H9 (cell line): ENCODE results near the gene PNRC1. TPM values are rescaled to one million over a fixed set of nuclear protein-coding genes. Genes with fewer than 3 reads are reported as not detected.

Source experiments
- DNase-seq: peaks from one replicate; pipeline ENCODE4 v3.0.0-alpha.2; 2017
- H2AFZ ChIP-seq: one replicate; pipeline ENCODE4 v1.6.1; 2013; ENCODE audit warnings: mild to moderate bottlenecking, low read length, control low read depth, moderate library complexity
- H2AK5ac ChIP-seq: 2 replicates; pipeline ENCODE4 v1.6.1; 2013; ENCODE audit warnings: low read length, control low read depth, mixed read lengths; ENCODE audit not compliant: insufficient read length
- H2BK120ac ChIP-seq: one replicate; pipeline ENCODE4 v1.6.1; 2013; ENCODE audit warnings: low read depth, mild to moderate bottlenecking, low read length, control low read depth, inconsistent platforms; ENCODE audit not compliant: poor library complexity, severe bottlenecking
- H2BK12ac ChIP-seq: 2 replicates; pipeline ENCODE4 v1.6.1; 2013; ENCODE audit warnings: low read length, control low read depth, mixed read lengths, low read depth; ENCODE audit not compliant: insufficient read length
- H2BK15ac ChIP-seq: 2 replicates; pipeline ENCODE4 v1.6.1; 2013; ENCODE audit warnings: low read depth, low read length, control low read depth
- H2BK20ac ChIP-seq: one replicate; pipeline ENCODE4 v1.6.1; 2013; ENCODE audit warnings: low read depth, mild to moderate bottlenecking, low read length, control low read depth, inconsistent platforms; ENCODE audit not compliant: poor library complexity, severe bottlenecking
- H2BK5ac ChIP-seq: 2 replicates; pipeline ENCODE4 v1.6.1; 2013; ENCODE audit warnings: low read length, control low read depth, mixed read lengths; ENCODE audit not compliant: insufficient read length
- H3K14ac ChIP-seq: 2 replicates; pipeline ENCODE4 v1.6.1; 2013; ENCODE audit warnings: low read length, control low read depth; ENCODE audit not compliant: insufficient read depth
- H3K18ac ChIP-seq: 2 replicates; pipeline ENCODE4 v1.6.1; 2013; ENCODE audit warnings: low read depth, mild to moderate bottlenecking, mixed read lengths, low read length, control low read depth; ENCODE audit not compliant: insufficient read length
- H3K23ac ChIP-seq: 2 replicates; pipeline ENCODE4 v1.6.1; 2013; ENCODE audit warnings: low read length, control low read depth, mixed read lengths, low read depth; ENCODE audit not compliant: insufficient read length
- H3K23me2 ChIP-seq: 2 replicates; pipeline ENCODE4 v1.6.1; 2013; ENCODE audit warnings: low read depth, mild to moderate bottlenecking, mixed read lengths, low read length, control low read depth; ENCODE audit not compliant: insufficient read length, poor library complexity, severe bottlenecking
- H3K27ac ChIP-seq: 2 replicates; pipeline ENCODE4 v1.5.1; 2013; ENCODE audit warnings: low read length, control low read depth, mixed read lengths, low read depth; ENCODE audit not compliant: insufficient read length
- H3K27me3 ChIP-seq: 2 replicates; pipeline ENCODE4 v1.6.1; 2013; ENCODE audit warnings: low read length, control low read depth, inconsistent platforms; ENCODE audit not compliant: insufficient read depth
- H3K4ac ChIP-seq: 2 replicates; pipeline ENCODE4 v1.6.1; 2013; ENCODE audit warnings: low read depth, mild to moderate bottlenecking, control low read depth, inconsistent platforms, low read length, moderate library complexity
- H3K4me1 ChIP-seq: 2 replicates; pipeline ENCODE4 v1.6.1; 2013; ENCODE audit warnings: low read length, control low read depth, inconsistent platforms; ENCODE audit not compliant: insufficient read depth
- H3K4me2 ChIP-seq: 2 replicates; pipeline ENCODE4 v1.6.1; 2013; ENCODE audit warnings: low read length, control low read depth, mixed read lengths; ENCODE audit not compliant: insufficient read length, insufficient read depth
- H3K56ac ChIP-seq: 2 replicates; pipeline ENCODE4 v1.6.1; 2013; ENCODE audit warnings: low read depth, mild to moderate bottlenecking, mixed read lengths, low read length, control low read depth; ENCODE audit not compliant: insufficient read length
- H3K79me1 ChIP-seq: 2 replicates; pipeline ENCODE4 v1.6.1; 2013; ENCODE audit warnings: low read depth, mild to moderate bottlenecking, moderate library complexity, low read length, control low read depth, inconsistent platforms; ENCODE audit not compliant: insufficient read depth, poor library complexity, severe bottlenecking
- H3K79me2 ChIP-seq: 2 replicates; pipeline ENCODE4 v1.6.1; 2013; ENCODE audit warnings: low read length, control low read depth, inconsistent platforms; ENCODE audit not compliant: insufficient read depth
- H3K9ac ChIP-seq: 2 replicates; pipeline ENCODE4 v1.6.1; 2013; ENCODE audit warnings: low read length, control low read depth, mixed read lengths; ENCODE audit not compliant: insufficient read length; ENCODE audit errors: extremely low read depth
- H3K9me3 ChIP-seq: one replicate; pipeline ENCODE4 v1.6.1; 2013; ENCODE audit warnings: low read depth, low read length, inconsistent platforms; ENCODE audit not compliant: control insufficient read depth
- H3T11ph ChIP-seq: one replicate; pipeline ENCODE4 v1.6.1; 2013; ENCODE audit warnings: mild to moderate bottlenecking, low read length, control low read depth, inconsistent platforms
- H4K20me1 ChIP-seq: one replicate; pipeline ENCODE4 v1.6.1; 2013; ENCODE audit not compliant: control insufficient read depth, insufficient read length, insufficient read depth
- H4K5ac ChIP-seq: 2 replicates; pipeline ENCODE4 v1.6.1; 2013; ENCODE audit warnings: low read depth, mild to moderate bottlenecking, mixed read lengths, low read length, control low read depth; ENCODE audit not compliant: insufficient read length
- H4K8ac ChIP-seq: replicated peaks from 2 replicates; pipeline ENCODE4 v1.6.1; 2013; ENCODE audit warnings: low read length, control low read depth, mixed read lengths, low read depth; ENCODE audit not compliant: insufficient read length
- H4K91ac ChIP-seq: 2 replicates; pipeline ENCODE4 v1.6.1; 2013; ENCODE audit warnings: low read depth, mild to moderate bottlenecking, moderate library complexity, mixed read lengths, low read length, control low read depth; ENCODE audit not compliant: insufficient read length
- H3K27ac Mint-ChIP-seq, 3 experiments: 2 replicates in 2 of 3; 3 replicates in 1 of 3; pipeline ENCODE4 v1.8.0; 2020 to 2021; ENCODE audit warnings: mixed read lengths in 3 of 3, mild to moderate bottlenecking in 1 of 3, moderate library complexity in 1 of 3
- H3K27me3 Mint-ChIP-seq: 2 replicates; pipeline ENCODE4 v1.8.0; 2021; ENCODE audit warnings: low read depth, mild to moderate bottlenecking, moderate library complexity, mixed read lengths
- H3K36me3 Mint-ChIP-seq, 3 experiments: 2 replicates in 2 of 3; 3 replicates in 1 of 3; pipeline ENCODE4 v1.8.0; 2020 to 2021; ENCODE audit warnings: low read depth in 3 of 3, mixed read lengths in 3 of 3; ENCODE audit not compliant: insufficient read depth in 1 of 3
- H3K4me1 Mint-ChIP-seq, 2 experiments: 2 replicates each; pipeline ENCODE4 v1.8.0; 2020; ENCODE audit warnings: mixed read lengths in 2 of 2
- H3K4me3 Mint-ChIP-seq, 2 experiments: 2 replicates in 1 of 2; 3 replicates in 1 of 2; pipeline ENCODE4 v1.8.0; 2020 to 2021; ENCODE audit warnings: mild to moderate bottlenecking in 2 of 2, mixed read lengths in 2 of 2, moderate library complexity in 1 of 2
- H3K9me3 Mint-ChIP-seq, 2 experiments: 2 replicates in 1 of 2; 3 replicates in 1 of 2; pipeline ENCODE4 v1.8.0; 2020; ENCODE audit warnings: mild to moderate bottlenecking in 2 of 2, mixed read lengths in 2 of 2, moderate library complexity in 1 of 2
- CTCF ChIP-seq: fragments of 200-600 bp; sonication (generic); conservative IDR thresholded peaks from 3 replicates; pipeline ENCODE4 v1.8.0; 2021; ENCODE audit warnings: antibody characterized with exemption, mild to moderate bottlenecking
- WGBS: extraction: QIAGEN DNeasy Blood & Tissue Kit; methylation state at CpG from one replicate; pipeline ENCODE4 v1.1.7; 2013; ENCODE audit warnings: missing lambda C conversion rate, low lambda C conversion rate, mixed read lengths; ENCODE audit not compliant: insufficient read length; ENCODE audit errors: extremely low coverage; 5-methylcytosine and 5-hydroxymethylcytosine counted together
- total RNA-seq: library from RNA; stranded (reverse); gene quantifications from 2 replicates; pipeline ENCODE4 v1.2.1, GENCODE V29; 2021

PNRC1 gene
- total RNA-seq, 1 experiment from 2014 or later: 57.4 TPM

DNA sequence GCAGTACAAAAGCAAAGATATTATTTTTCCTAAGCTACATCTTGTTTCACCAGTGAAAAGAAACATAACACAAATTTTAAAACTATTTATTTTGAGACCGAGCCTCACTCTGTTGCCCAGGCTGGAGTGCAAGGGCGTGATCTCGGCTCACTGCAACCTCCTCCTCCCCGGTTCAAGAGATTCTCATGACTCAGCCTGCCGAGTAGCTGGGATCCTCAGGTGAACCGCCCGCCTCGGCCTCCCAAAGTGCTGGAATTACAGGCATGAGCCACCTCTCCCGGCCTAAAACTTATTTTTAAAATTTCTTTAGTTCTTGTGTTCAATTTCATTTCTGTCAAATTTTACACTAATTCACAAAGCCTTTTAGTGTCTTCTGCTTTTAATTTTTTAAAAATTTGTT lies 31.4 kb downstream of the PNRC1 start:
- Histone ChIP-seq H2AFZ (no peak overlapping the region), H2BK12ac (no peak overlapping the region), H3K9ac (no peak overlapping the region), H3K23ac (no peak overlapping the region), H3K79me2 (no peaks in the 10 kb centered on the region), H3K27me3 (peaks cover 2% of the 10 kb centered on the region; the same call in 1 of the 2 replicates), H2BK15ac (no peak overlapping the region), H2BK5ac (no peak overlapping the region), H3K23me2 (peaks cover under 1% of the 10 kb centered on the region), H3K4me2 (no peak overlapping the region), H2AK5ac (no peak overlapping the region), H3K18ac (no peak overlapping the region), H3K79me1 (no peaks in the 10 kb centered on the region), H4K5ac (no peak overlapping the region), H3K4me1 (no peaks in the 10 kb centered on the region), H3K56ac (no peak overlapping the region), H3K14ac (no peak overlapping the region), H3K9me3 (no peaks in the 10 kb centered on the region), H4K20me1 (no peaks in the 10 kb centered on the region), H3T11ph (no peak overlapping the region), H4K91ac (no peak overlapping the region), H2BK120ac (no peak overlapping the region), H4K8ac (no peak overlapping the region), H3K4ac (no peak overlapping the region), H2BK20ac (no peak overlapping the region), H3K27ac (no peak overlapping the region)
- Mint-ChIP-seq H3K9me3 (no peaks in the 10 kb centered on the region), H3K27ac (no peak overlapping the region), H3K36me3 (no peaks in the 10 kb centered on the region; a peak in 2 of 7 replicates), H3K4me1 (peaks cover 2 to 5% of the 10 kb centered on the region in 2 experiments; a peak in 3 of 4 replicates), H3K27me3 (peaks cover 12% of the 10 kb centered on the region), H3K4me3 (no peak overlapping the region)
- WGBS: no CpG with 5 or more reads among the region's 9 CpGs
- no peak for DNase-seq
- no peak for TF ChIP-seq CTCF
